Measurements from ENCODE around the gene PLA2G2A. TPM values are rescaled to one million over a fixed set of nuclear protein-coding genes. Genes with fewer than 3 reads are reported as not detected.

Gene PLA2G2A
- total RNA-seq: not detected in 2 replicates

GRCh38 chr1:19979494-19979977 is at the start of gene PLA2G2A:
PLA2G2A (minus strand) TSS chr1:19979618; CDS start chr1:19978773, 845 bp downstream.

Other genes starting within 250 kb of the PLA2G2A start
- gene TMCO4, start 179.7 kb downstream of the PLA2G2A start, total RNA-seq: 12.1 and 15.1 TPM in 2 replicates
- gene RNF186, start 164.3 kb downstream of the PLA2G2A start, total RNA-seq: not detected in 2 replicates
- 0.86 and 1.2 TPM in 2 replicates for gene OTUD3, start 97.2 kb downstream of the PLA2G2A start, total RNA-seq
- not detected in 2 replicates for gene PLA2G2E, start 56.0 kb downstream of the PLA2G2A start, total RNA-seq
- not detected in 2 replicates for gene PLA2G5, start 90.6 kb upstream of the PLA2G2A start, total RNA-seq
- gene PLA2G2D, start 139.9 kb upstream of the PLA2G2A start, total RNA-seq: not detected in 2 replicates
- not detected in 2 replicates for gene PLA2G2F, start 159.7 kb upstream of the PLA2G2A start, total RNA-seq
- gene UBXN10, start 206.5 kb upstream of the PLA2G2A start, total RNA-seq: not detected in 2 replicates
- gene PLA2G2C, start 206.9 kb upstream of the PLA2G2A start, total RNA-seq: not detected in 2 replicates

Measured in myometrial cell (primary cell).